Activated naive CD8-positive, alpha-beta T cell treated with anti-CD3 and anti-CD28 coated beads for 36 hours (primary cell): ENCODE measurements around the gene PALLD. TPM values are rescaled to one million over a fixed set of nuclear protein-coding genes. Genes with fewer than 3 reads are reported as not detected.

Experiments
- DNase-seq: peaks from one replicate; pipeline ENCODE4 v3.0.0; 2021
- H3K27ac Mint-ChIP-seq: one replicate; pipeline ENCODE4 v1.8.0; 2022; ENCODE audit warnings: mild to moderate bottlenecking, moderate library complexity, mixed read lengths
- H3K27me3 Mint-ChIP-seq: one replicate; pipeline ENCODE4 v1.8.0; 2022; ENCODE audit warnings: mild to moderate bottlenecking, mixed read lengths
- H3K36me3 Mint-ChIP-seq: one replicate; pipeline ENCODE4 v1.8.0; 2021; ENCODE audit warnings: mild to moderate bottlenecking, mixed read lengths
- H3K4me1 Mint-ChIP-seq: one replicate; pipeline ENCODE4 v1.8.0; 2021; ENCODE audit warnings: mixed read lengths
- H3K4me3 Mint-ChIP-seq: one replicate; pipeline ENCODE4 v1.8.0; 2022; ENCODE audit warnings: mild to moderate bottlenecking, moderate library complexity, mixed read lengths
- H3K9me3 Mint-ChIP-seq: one replicate; pipeline ENCODE4 v1.8.0; 2022; ENCODE audit warnings: mixed read lengths
- total RNA-seq, 2 experiments: library from RNA; stranded (reverse); gene quantifications; one replicate each; pipeline ENCODE4 v1.2.3, GENCODE V29; 2021

The PALLD gene
- total RNA-seq, 2 experiments from 2014 or later, result 0.41 to 0.94 TPM

DNA sequence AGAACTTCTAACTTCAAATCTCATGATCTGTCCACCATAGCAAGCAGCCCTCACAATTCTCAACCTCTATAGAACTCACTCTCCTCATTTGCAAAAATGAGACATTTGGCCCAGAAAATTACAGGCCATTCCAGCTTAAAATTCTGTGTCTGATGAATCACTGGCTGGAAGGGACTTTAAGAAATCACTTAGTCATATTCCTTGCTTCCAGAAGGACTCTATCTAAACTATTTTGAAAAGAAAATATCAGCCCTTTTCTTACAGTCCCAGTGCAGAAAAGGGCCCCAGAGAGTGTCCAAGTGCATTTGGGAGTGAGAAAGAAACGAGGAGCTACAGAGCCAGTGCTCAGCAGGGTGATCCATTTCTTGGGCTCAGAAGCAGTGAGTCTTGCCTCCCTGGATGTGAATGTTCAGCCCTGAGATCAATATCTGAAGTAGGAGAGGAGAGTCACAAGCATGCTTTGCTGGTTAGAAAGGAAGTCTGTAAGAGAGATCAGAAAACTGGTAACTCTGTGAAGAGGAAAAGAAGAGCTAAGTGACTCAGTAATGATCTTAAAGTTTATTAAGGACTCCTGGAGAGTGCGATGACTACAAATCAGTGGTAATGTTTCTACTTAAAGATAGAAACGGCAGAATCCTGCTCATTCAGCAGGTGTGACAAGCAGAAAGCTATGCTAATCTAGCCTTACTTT lies 139.8 kb downstream of the PALLD start:
- peaks cover 45% of the 10 kb centered on the region for H3K27me3 Mint-ChIP-seq
- no peaks in the 10 kb centered on the region for H3K36me3 Mint-ChIP-seq
- H3K9me3 Mint-ChIP-seq, result no peaks in the 10 kb centered on the region
- peaks cover 8% of the 10 kb centered on the region for H3K4me1 Mint-ChIP-seq
- H3K27ac Mint-ChIP-seq, result no peak overlapping the region
- no peak for DNase-seq
- H3K4me3 Mint-ChIP-seq, result no peak overlapping the region

DNA sequence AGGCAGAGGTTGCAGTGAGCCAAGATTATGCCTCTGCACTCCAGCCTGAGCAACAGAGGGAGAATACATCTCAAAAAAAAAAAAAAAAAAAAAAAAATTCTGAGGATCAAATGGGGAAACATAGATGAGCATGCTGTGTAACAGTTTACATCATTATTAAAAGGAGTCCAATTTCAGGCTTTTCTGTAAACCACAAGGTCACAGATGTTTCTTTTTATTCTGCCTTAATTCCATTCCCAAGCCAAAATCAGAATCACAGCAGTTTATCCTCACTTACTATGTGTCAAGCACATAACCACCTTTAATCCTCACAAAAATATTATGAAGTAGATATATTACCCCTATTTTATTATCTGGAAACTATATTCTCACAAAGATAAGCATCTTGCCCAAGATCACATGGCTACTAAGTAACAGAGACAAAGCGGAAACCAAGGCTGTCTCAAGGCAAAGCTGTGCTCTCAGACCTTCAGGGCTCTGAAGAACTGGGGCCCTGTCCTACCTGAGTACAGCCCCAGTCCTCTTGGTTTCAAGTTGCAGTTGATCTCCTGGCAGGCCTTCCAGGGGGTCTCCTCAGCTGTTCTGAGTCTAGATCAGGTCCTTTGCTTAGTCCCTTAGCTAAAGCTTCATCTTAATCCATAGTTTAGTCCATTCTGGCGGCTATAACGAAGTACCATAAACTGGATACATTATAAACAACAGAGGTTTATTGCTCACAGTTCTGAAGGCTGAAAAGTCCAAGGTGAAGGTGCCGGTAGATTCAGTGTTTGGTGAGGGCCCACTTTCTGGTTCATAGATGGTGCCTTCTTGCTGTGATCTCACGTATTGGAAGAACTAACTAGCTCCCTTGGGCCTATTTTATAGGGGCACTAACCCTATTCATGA lies 141.3 kb downstream of the PALLD start:
- Mint-ChIP-seq H3K4me3 (no peak overlapping the region), H3K27ac (no peak overlapping the region), H3K27me3 (peaks cover 30% of the 10 kb centered on the region), H3K4me1 (no peaks in the 10 kb centered on the region), H3K36me3 (no peaks in the 10 kb centered on the region), H3K9me3 (no peaks in the 10 kb centered on the region)
- no peak for DNase-seq

- H3K27me3 Mint-ChIP-seq, result peaks cover 21% of the 10 kb centered on the region
- no peak overlapping the region for H3K4me3 Mint-ChIP-seq
These were observed 143.1 kb downstream of the PALLD start for GRCh38 chr4:168639914-168640313.

DNA sequence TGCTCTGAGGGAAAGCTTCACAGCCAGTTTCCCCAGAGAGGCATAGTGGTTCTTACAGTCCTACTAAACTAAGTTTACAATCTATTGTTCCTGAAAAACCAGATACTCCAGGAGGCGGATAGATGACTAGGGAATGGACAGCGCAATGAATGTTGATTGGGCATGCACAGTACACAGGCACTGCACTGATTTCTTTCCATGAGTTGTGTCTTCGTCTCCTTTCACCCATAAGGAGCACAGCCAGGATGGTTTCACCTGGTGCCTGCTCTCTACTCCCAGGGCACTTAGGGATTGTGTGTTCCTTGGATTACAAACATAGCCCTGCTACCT lies 144.9 kb downstream of the PALLD start:
- peaks cover 11% of the 10 kb centered on the region for H3K27me3 Mint-ChIP-seq
- no peaks in the 10 kb centered on the region for H3K4me1 Mint-ChIP-seq
- H3K4me3 Mint-ChIP-seq, result no peak overlapping the region
- no peaks in the 10 kb centered on the region for H3K36me3 Mint-ChIP-seq
- no peak for DNase-seq
- no peak overlapping the region for H3K27ac Mint-ChIP-seq
- H3K9me3 Mint-ChIP-seq, result no peaks in the 10 kb centered on the region

More at GRCh38 chr4:168639914-168640313, 143.1 kb downstream of the PALLD start:
- H3K4me1 Mint-ChIP-seq, result no peaks in the 10 kb centered on the region
- no peak for DNase-seq
- no peak overlapping the region for H3K27ac Mint-ChIP-seq
- no peaks in the 10 kb centered on the region for H3K36me3 Mint-ChIP-seq
- H3K9me3 Mint-ChIP-seq, result no peaks in the 10 kb centered on the region

DNA sequence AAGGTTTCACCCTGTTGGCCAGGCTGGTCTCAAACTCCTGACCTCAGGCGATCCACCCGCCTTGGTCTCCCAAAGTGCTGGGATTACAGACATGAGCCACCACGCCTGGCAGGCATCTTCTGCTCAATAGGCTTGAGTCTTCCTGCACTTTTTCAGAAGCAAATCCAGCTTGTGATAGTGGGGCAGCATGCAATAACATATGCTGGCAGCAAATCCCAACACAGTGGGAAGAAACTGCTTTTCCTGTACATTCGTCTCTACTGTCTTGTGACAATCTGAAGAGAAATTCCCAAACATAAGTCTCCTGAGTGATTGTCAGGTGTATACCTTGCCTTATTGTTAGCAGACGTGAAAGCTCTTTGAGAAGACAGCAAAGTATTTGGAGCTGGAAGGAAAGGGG lies 145.7 kb downstream of the PALLD start:
- H3K27ac Mint-ChIP-seq, result no peak overlapping the region
- DNase-seq, result no peak
- no peak overlapping the region for H3K4me3 Mint-ChIP-seq
- peaks cover 11% of the 10 kb centered on the region for H3K27me3 Mint-ChIP-seq
- H3K9me3 Mint-ChIP-seq, result no peaks in the 10 kb centered on the region
- H3K4me1 Mint-ChIP-seq, result no peaks in the 10 kb centered on the region
- H3K36me3 Mint-ChIP-seq, result no peaks in the 10 kb centered on the region

- H3K27me3 Mint-ChIP-seq, result peaks cover 11% of the 10 kb centered on the region
- no peaks in the 10 kb centered on the region for H3K36me3 Mint-ChIP-seq
- no peak overlapping the region for H3K27ac Mint-ChIP-seq
- no peaks in the 10 kb centered on the region for H3K9me3 Mint-ChIP-seq
- DNase-seq, result no peak
- no peak overlapping the region for H3K4me3 Mint-ChIP-seq
- no peaks in the 10 kb centered on the region for H3K4me1 Mint-ChIP-seq
These were observed 146.4 kb downstream of the PALLD start for GRCh38 chr4:168643111-168643795.

DNA sequence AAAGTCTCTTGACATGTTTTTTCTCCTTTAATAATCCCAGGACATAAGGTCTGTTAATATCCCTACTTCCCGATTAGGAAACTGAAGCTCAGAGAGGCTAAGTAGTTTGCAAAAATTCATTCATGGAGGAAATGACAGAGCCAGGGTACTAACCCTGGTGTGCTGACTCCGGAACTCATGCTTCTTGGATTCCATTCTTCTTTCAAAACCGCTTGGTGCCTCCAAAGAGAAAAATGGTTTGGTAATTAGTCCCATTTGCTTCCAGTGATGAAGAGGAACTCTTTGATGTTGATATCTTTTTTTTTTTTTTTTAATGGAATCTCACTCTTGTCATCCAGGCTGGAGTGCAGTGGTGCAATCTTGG lies 146.9 kb downstream of the PALLD start:
- no peaks in the 10 kb centered on the region for H3K36me3 Mint-ChIP-seq
- DNase-seq, result no peak
- no peaks in the 10 kb centered on the region for H3K9me3 Mint-ChIP-seq
- H3K27me3 Mint-ChIP-seq, result peaks cover 11% of the 10 kb centered on the region
- no peak overlapping the region for H3K4me3 Mint-ChIP-seq
- H3K4me1 Mint-ChIP-seq, result no peaks in the 10 kb centered on the region
- H3K27ac Mint-ChIP-seq, result no peak overlapping the region

- H3K27ac Mint-ChIP-seq, result no peak overlapping the region
These were observed 149.3 kb downstream of the PALLD start for GRCh38 chr4:168646001-168646768.

DNA sequence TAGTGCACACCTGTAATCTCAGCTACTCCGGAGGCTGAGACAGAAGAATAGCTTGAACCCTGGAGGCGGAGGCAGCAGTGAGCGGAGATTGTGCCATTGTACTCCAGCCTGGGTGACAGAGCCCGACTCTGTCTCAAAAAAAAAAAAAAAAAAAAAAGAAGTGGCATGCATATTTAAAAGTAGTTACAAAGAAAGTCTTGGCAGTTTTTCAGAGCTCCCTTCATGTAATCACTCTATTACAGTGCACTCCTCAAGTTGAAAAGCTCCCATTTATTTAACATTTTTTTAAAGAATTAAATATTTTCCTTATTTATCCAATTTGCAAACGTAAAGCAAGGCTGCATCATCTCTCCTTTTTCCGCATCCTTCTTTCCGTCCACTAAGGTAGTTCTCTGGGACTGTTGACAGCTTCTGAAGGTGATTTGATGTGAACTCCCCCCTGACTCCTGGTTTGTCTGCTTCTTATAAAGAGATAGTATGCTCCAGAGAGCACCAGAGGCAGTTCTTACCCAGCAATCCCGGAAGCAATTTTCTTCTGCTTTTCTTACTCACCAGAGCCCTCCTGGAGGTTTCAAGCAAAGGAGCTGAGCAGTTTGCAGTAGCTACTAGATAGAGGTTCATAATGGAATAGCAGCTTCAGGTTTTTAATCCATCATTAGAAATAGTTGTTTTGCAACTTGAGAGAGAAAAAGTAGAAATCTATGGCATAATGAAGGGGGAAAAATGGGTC lies 151.0 kb downstream of the PALLD start:
- no peaks in the 10 kb centered on the region for H3K36me3 Mint-ChIP-seq
- no peaks in the 10 kb centered on the region for H3K9me3 Mint-ChIP-seq
- no peak for DNase-seq
- H3K27me3 Mint-ChIP-seq, result peaks cover 25% of the 10 kb centered on the region
- no peak overlapping the region for H3K4me3 Mint-ChIP-seq
- no peak overlapping the region for H3K27ac Mint-ChIP-seq
- no peaks in the 10 kb centered on the region for H3K4me1 Mint-ChIP-seq

More at GRCh38 chr4:168646001-168646768, 149.3 kb downstream of the PALLD start:
- DNase-seq, result no peak
- no peaks in the 10 kb centered on the region for H3K9me3 Mint-ChIP-seq
- H3K4me3 Mint-ChIP-seq, result no peak overlapping the region
- peaks cover 15% of the 10 kb centered on the region for H3K27me3 Mint-ChIP-seq
- H3K4me1 Mint-ChIP-seq, result no peaks in the 10 kb centered on the region
- no peaks in the 10 kb centered on the region for H3K36me3 Mint-ChIP-seq

- H3K4me1 Mint-ChIP-seq, result no peaks in the 10 kb centered on the region
- H3K27ac Mint-ChIP-seq, result no peak overlapping the region
- DNase-seq, result no peak
- peaks cover 29% of the 10 kb centered on the region for H3K27me3 Mint-ChIP-seq
- H3K9me3 Mint-ChIP-seq, result no peaks in the 10 kb centered on the region
- no peaks in the 10 kb centered on the region for H3K36me3 Mint-ChIP-seq
- H3K4me3 Mint-ChIP-seq, result no peak overlapping the region
These were observed 151.6 kb downstream of the PALLD start for GRCh38 chr4:168648494-168648893.

- DNase-seq, result no peak
- Mint-ChIP-seq H3K9me3 (no peaks in the 10 kb centered on the region), H3K27me3 (peaks cover 30% of the 10 kb centered on the region), H3K4me3 (no peak overlapping the region), H3K4me1 (no peaks in the 10 kb centered on the region), H3K27ac (no peak overlapping the region), H3K36me3 (no peaks in the 10 kb centered on the region)
These were observed 152.1 kb downstream of the PALLD start for GRCh38 chr4:168648929-168649328.

DNA sequence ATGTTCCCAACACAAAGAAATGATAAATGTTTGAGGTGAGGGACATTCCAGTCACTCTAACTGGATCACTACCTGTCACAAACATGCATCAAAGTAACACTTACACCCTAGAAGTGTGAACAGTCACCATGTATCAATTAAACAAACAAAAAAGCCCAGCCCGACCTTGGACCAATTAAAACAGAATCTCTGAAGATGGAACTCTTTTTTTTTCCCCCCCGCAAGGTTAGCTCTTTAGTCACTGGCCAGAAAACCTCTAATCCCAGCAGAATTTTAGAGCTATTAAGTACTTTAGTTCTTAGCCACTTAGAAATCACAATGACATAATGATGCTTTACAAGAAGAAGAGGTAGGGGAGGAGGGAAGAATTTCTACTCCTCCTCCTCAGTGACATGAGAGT lies 154.5 kb downstream of the PALLD start:
- H3K9me3 Mint-ChIP-seq, result no peaks in the 10 kb centered on the region
- no peak overlapping the region for H3K4me3 Mint-ChIP-seq
- H3K27me3 Mint-ChIP-seq, result peaks cover 32% of the 10 kb centered on the region
- H3K27ac Mint-ChIP-seq, result no peak overlapping the region
- DNase-seq, result no peak
- peaks cover 2% of the 10 kb centered on the region for H3K4me1 Mint-ChIP-seq
- no peaks in the 10 kb centered on the region for H3K36me3 Mint-ChIP-seq

DNA sequence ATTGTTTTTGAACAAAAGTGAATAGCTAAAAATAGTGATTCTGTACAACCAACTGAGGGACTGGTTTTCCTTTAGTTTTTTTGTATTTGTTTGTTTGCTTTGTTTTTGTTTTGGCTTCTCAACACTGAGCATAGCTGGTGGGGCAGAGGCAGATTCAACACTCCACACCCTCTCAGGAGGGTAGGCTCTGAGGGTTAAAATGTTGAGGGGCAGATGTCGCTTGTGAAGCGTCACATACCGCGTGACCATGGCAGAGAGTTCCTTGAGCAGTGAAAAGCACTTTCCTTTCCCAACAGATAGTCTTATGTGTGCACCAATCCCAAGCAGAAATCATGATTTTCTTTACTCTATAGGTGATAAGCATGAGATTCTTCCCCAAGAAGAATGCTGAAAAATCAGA lies 155.0 kb downstream of the PALLD start:
- no peaks in the 10 kb centered on the region for H3K36me3 Mint-ChIP-seq
- H3K27me3 Mint-ChIP-seq, result peaks cover 35% of the 10 kb centered on the region
- no peak overlapping the region for H3K27ac Mint-ChIP-seq
- peaks cover 2% of the 10 kb centered on the region for H3K4me1 Mint-ChIP-seq
- H3K4me3 Mint-ChIP-seq, result no peak overlapping the region
- no peak for DNase-seq
- H3K9me3 Mint-ChIP-seq, result no peaks in the 10 kb centered on the region

DNA sequence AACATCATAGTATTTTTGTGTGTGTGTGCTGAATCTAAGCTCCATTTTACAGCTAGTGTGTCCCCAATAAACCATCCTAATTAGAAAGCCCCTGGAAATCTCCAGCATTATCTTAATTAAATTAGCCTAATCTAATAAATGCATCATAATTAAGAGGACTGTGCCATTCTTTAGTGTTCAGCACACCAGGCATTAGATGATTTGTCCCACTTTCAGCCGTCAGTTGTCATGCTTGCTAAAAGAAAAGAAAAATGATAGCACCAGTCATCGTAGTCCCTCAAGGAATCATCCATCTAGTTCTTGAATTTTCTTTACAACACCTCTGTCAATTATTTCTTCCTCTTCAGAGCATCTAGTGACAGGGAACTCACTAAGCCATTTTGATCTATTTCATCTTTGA lies 155.9 kb downstream of the PALLD start:
- H3K27me3 Mint-ChIP-seq, result peaks cover 37% of the 10 kb centered on the region
- no peaks in the 10 kb centered on the region for H3K36me3 Mint-ChIP-seq
- H3K4me3 Mint-ChIP-seq, result no peak overlapping the region
- H3K9me3 Mint-ChIP-seq, result no peaks in the 10 kb centered on the region
- peaks cover 2% of the 10 kb centered on the region for H3K4me1 Mint-ChIP-seq
- no peak overlapping the region for H3K27ac Mint-ChIP-seq
- no peak for DNase-seq
